Measurements from ENCODE around the gene CHST10.
A peak's percentile ranks its signal among the peaks of the same experiment; 100 is the strongest.
"Not testable (repeated sequence)": the region's sequence is repeated elsewhere in the genome, so short reads cannot be mapped to it uniquely, and the experiment has no call there.

Gene CHST10

DNA sequence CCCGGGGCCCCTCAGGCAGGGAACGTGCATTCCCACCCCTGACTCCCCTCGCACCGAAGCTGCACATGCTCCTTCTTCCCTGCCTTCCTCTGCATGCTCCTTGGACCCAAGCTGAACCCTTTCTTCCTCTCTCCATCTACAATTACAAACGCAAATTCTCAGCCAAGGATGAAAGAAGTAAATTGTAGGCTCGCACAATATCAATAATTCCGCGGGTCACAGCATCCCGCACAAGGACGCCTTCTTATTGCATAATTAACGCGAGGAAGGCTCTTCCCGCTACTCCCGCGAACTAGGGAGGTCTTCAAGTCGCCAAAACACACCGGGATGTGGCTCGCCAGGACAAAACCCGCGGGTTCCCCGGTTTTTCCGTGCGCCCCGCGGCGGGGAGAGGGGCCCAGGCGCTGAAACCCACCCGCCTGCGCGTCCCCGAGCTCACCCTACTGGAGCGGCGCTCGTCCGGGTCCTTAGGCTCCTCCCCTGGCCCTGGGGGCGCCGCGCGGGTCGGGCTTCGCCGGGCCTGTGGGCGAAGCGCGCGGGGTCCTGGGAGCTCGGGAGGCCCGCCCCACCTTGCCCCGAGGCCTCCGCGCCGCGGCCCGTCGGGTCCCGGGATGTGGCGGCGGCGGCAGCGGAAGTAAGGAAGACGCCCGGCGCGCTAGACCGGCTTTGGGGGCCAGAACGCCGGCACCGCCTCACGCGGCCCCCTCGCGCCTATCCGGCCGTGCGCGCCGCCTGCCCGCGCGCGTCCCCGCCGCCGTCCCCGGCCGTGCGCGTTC lies at the start of gene CHST10:
Gene CHST10, minus strand, starts transcription at position 734 of the 776 bp plus-strand sequence. CDS start 10,993 bp downstream, outside the sequence.
- peak; percentile 55 for DNase-seq (ENCODE audit: low read depth)

DNA sequence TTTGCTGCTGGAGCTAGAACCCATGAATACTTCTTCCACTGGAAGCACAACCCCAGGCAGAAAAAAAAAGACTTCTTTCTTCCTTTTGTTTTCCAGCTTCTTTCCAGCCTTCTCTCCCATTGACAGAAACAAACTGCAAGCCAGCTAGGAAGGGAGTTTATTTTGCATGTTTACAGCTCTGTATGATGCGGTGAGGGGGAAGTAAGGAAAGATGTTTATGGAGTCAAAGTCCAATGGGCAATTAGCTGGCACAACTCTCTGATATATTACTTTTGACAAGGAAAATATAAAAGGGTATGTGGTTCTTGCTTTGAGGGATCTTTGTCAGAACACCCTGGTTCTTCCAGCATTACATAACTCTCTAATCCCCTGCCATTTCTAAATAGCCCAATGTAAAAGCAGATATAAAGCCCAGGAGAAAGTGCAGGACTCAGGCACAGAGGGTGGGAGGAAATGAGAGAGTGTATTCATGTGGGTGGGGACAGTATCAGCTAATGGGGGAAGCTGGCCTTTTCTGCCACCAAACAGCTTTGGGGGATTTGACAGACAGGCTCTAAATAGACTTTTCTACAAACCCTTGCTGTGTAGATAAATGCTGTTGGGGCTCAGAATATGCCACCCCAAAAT lies 43.5 kb upstream of the CHST10 start:
- DNase-seq (ENCODE audit: low read depth), result no peak

GRCh38 chr2:100456357-100456756 lies 38.9 kb upstream of the CHST10 start:
- DNase-seq (ENCODE audit: low read depth), result not testable (repeated sequence)

DNA sequence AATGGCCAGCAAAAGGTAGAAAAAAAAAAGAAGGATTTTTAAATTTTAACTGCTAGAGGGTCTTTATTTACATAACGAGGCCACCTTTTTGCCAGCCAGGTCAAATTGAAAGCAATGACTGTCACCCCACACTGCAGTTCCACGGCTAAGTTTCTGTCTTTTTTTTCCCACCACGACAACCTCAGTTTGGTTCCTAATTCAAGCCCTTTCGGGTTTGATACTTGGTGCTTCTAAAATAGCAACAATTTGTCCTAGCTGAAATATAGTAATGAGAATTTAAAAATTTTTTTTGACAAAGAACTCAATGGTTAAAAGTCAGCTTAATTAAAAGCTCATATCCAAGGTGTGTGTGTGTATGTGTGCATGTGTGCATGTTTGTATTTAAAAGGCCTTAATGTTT lies 36.4 kb upstream of the CHST10 start:
- DNase-seq (ENCODE audit: low read depth), result no peak

- no peak for DNase-seq (ENCODE audit: low read depth)
Observed at GRCh38 chr2:100451734-100452133, 34.3 kb upstream of the CHST10 start.

- no peak for DNase-seq (ENCODE audit: low read depth)
Observed at GRCh38 chr2:100451092-100451491, 33.6 kb upstream of the CHST10 start.

GRCh38 chr2:100446696-100447095 lies 29.2 kb upstream of the CHST10 start:
- no peak for DNase-seq (ENCODE audit: low read depth)

DNA sequence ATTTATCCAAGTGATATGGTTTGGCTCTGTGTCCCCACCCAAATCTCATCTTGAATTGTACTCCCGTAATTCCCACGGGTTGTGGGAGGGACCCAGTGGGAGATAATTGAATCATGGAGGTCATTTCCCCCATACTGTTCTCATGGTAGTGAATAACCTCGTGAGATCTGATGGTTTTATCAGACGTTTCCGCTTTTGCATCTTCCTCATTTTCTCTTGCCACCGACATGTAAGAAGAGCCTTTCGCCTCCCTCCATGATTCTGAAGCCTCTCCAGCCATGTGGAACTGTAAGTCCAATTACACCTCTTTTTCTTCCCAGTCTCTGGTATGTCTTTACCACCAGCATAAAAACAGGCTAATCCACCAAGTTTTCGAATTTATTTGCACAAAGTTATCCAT lies 20.3 kb upstream of the CHST10 start:
- DNase-seq (ENCODE audit: low read depth), result no peak

GRCh38 chr2:100429726-100430125 lies 12.3 kb upstream of the CHST10 start:
- no peak for DNase-seq (ENCODE audit: low read depth)

DNA sequence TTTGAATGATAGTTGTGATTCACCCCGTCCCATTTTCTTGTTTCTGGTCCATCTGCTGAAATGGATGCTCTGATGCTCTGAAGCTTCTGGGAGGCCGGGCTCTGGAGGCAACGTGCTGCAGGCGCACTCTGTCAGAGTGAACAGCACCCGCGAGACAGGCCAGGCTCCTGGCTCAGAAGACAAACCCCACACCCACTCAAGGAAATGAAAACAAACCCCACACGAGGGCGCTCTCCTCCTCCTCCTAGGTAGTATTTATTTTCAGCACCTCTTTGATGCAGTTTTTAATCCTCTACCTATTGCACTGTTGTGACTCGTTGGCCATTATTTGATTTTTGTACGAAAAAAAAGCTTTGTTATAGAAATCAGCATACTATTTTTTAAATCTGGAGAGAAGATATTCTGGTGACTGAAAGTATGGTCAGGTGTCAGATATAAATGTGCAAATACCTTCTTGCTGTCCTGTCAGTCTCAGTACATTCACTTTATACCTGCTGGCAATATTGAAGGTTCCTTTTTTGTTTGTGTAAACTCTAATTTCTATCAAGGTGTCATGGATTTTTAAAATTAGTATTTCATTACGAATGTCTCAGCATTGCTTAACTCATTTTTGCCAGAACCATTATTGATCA lies 10.3 kb upstream of the CHST10 start:
- peak; percentile 58 for DNase-seq (ENCODE audit: low read depth)

DNA sequence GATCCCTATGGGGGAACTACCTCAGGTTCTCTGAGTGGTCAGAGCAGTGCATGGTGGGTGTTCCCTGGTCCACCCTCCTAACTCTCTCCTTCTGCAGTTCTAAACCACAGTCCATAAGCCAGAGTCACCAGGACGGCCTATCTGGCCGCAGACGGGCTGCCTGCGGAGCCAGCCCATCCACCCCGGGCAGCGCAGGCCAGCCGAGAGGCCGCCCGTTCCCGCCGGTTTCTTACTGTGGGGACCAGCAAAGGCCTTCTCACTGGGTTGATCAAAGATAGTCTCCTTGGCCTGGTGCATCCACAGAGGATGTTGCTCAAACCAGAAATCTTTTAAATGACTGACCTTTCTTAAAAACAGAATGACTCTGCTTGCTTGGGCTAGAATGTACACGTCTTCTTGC lies 9.6 kb upstream of the CHST10 start:
- DNase-seq (ENCODE audit: low read depth), result no peak

- no peak for DNase-seq (ENCODE audit: low read depth)
Observed at GRCh38 chr2:100426384-100426720, 8.9 kb upstream of the CHST10 start.

DNA sequence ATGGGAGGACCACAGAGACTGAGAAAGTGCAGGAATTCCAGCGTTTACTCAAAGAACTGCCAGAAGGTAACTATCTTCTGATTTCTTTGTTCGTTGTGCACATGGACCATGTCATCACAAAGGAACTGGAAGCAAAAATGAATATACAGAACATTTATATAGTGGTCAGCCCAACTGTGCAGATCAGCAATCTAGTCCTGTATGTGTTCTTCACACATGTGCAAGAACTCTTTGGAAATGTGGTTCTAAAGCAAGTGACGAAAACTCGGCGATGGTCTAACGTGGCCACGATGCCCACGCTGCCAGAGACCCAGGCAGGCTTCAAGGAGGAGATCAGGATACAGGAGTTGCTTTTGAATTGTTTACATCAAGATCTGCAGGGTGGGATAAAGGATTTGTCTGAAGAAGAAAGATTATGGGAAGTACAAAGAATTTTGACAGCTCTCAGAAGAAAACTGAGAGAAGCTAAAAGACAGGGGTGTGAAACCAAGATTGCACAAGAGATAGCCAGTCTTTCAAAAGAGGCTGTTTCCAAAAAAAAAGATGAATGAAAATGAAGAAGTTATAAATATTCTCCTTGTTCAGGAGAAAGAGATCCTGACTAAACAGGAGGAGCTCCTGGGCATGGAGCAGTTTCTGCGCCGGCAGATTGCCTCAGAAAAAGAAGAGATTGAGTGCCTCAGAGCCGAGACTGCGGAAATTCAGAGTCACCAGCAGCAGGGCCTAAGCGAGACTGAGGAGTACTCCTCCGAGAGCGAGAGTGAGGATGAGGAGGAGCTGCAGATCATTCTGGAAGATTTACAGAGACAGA lies 8.3 kb upstream of the CHST10 start:
- DNase-seq (ENCODE audit: low read depth), result no peak

- DNase-seq (ENCODE audit: low read depth), result no peak
Observed at GRCh38 chr2:100425107-100425506, 7.6 kb upstream of the CHST10 start.

DNA sequence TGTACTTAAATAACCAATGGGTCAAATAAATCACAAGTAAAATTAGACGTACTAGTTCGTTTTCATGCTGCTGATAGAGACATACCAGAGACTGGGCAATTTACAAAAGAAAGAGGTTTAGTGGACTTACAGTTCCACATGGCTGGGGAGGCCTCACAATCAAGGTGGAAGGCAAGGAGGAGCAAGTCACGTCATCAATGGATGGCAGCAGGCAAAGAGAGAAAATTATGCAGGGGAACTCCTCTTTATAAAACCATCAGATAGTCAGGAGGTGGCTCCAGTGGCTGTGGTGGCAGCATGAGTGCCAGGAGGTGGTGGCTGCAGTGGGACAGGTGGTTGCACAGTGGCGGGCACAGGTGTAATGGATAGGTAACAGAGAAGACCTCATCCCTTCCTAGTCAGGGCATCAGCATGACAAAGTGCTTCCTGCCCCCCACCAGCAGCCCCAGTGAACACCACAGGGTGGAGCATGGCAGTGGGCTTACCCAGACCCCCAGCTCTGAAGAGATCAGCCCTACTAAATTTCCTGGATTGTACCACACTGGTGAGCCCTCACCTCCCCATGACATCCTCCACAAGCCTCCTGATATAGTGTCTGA lies 6.9 kb upstream of the CHST10 start:
- DNase-seq (ENCODE audit: low read depth), result no peak

DNA sequence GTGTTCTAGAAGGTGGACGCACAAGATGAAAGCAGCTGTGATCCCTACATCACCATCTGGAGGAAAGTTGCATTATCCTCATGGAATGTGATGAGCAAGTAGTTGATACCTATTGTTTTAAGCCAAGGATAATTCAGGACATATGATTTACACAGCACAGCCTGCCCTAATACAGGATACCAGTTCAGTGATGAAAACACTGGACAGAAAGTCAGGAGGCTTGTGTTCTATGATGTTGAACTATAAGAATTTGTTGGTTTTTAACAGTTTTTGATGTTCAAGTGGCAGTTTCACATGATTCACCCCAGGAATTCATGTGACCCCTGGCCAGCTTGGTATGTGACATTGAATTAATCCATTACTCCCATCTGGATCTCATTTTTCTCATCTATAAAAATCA lies 6.2 kb upstream of the CHST10 start:
- DNase-seq (ENCODE audit: low read depth), result no peak

- no peak for DNase-seq (ENCODE audit: low read depth)
Observed at GRCh38 chr2:100422320-100423055, 5.0 kb upstream of the CHST10 start.

- DNase-seq (ENCODE audit: low read depth), result no peak
Observed at GRCh38 chr2:100419915-100420314, 2.4 kb upstream of the CHST10 start.

GRCh38 chr2:100418406-100418962 lies 1.0 kb upstream of the CHST10 start:
- no peak for DNase-seq (ENCODE audit: low read depth)

GRCh38 chr2:100417711-100418124 lies 250 bp upstream of the CHST10 start:
- DNase-seq (ENCODE audit: low read depth), result no peak

DNA sequence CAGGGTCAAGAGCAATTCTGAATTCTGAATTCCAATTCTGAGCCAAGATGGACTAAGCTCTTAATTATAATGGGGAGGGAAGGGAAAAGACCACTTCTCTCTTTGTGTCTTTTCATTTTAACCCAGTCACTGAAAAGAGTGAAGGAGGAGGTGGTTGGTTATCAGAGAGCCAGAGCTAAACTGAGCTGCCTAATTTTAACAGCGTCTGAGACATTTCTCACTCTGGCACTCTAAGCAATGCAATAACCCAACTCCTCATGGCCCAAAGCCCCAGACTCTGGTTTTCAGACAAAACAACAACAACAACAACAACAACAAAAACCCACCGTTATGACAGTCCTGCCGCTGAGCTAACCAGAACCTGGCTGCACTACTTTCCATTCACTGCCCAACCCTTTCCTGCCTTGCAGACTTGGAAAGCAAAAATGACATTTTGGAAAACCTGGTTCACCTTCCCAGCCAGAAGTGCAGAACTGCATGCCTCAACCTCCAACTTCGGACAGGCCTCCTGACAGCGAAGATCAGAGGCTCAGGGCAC lies 1.0 kb downstream of the CHST10 start:
- DNase-seq (ENCODE audit: low read depth), result no peak
